GM12892 (cell line): ENCODE results near the gene DLST.

Source experiments
- DNase-seq: peaks from one replicate; pipeline ENCODE4 v3.0.0; 2011; ENCODE audit not compliant: insufficient read length
- FAIRE-seq: peaks from 2 replicates; lab custom pipeline; 2011; peaks lifted over from hg19 to GRCh38; lab: Jason Lieb, UNC
- POLR2A ChIP-seq: IDR thresholded peaks from 2 replicates; pipeline ENCODE4 v1.6.1; 2011; ENCODE audit warnings: low read depth, low read length, control low read depth
- POLR2AphosphoS5 ChIP-seq: IDR thresholded peaks from 2 replicates; pipeline ENCODE4 v1.6.1; 2011; ENCODE audit warnings: low read depth, low read length, control low read depth
- TAF1 ChIP-seq: IDR thresholded peaks from 2 replicates; pipeline ENCODE4 v1.6.1; 2011; ENCODE audit warnings: low read depth, mild to moderate bottlenecking, control low read depth, low read length, borderline replicate concordance

DLST gene

DNA sequence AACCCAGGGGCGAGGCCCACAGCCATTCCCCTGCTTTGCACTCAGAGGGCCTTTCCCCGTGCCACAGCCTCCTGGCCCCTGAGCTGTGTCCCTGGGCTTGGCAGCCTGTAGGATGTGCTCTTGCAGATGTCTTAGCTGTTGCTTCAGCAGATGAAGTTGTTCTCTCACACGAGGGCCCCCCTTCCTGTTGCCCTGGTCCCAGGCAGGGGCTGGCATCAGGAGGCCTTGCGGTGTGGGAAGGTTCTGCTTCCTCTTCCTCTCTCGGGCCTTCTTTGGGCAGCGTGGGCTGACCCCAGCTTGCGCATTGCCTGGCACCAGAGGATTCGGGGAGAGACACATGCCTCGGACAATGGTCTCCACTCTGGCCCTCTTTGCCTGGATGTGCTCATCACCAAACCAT lies 18.4 kb upstream of the DLST start:
- FAIRE-seq (no peak), DNase-seq (no peak)
- TF ChIP-seq TAF1 (no peak), POLR2AphosphoS5 (no peak), POLR2A (no peak)

DNA sequence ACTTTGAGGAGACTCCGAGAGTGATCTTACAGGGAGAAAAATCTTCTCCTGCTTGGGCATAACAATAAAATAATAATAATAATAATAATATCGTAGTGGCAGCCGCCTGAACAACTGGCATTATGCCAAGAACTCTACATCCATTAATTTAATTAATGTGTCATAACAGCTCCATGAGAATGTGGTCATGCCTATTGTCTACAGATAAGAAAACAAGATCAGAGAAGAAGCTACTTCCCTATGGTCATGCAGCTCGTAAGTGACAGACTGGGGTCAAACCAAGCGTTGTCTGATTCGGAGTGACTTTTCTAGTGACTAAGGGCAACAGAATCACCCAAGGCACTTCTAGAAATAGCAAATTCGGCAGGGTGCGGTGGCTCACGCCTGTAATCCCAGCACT lies 17.5 kb upstream of the DLST start:
- no peak for TF ChIP-seq TAF1
- no peak for TF ChIP-seq POLR2AphosphoS5
- TF ChIP-seq POLR2A = no peak
- FAIRE-seq = no peak
- no peak for DNase-seq

DNA sequence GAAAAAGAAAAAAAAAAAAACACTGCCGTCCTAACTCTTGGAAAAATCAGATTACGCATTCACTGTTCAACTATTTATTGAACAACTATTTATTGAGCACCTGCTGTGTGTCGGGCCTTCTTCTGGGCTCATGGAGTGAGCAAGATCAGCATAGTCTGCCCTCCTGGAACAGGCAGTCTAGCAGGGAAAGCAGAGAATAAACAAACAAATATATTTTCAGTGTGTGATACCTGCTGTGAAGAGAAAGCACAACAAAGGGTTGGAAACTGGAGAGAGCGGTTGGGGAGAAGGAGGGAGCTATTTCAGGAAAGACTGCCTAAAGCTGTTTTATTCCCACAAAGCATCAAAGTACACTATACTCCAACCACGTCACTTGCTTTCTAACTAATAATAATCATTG lies 16.6 kb upstream of the DLST start:
- DNase-seq = no peak
- TF ChIP-seq POLR2AphosphoS5 (no peak), POLR2A (no peak), TAF1 (no peak)
- FAIRE-seq = no peak

DNA sequence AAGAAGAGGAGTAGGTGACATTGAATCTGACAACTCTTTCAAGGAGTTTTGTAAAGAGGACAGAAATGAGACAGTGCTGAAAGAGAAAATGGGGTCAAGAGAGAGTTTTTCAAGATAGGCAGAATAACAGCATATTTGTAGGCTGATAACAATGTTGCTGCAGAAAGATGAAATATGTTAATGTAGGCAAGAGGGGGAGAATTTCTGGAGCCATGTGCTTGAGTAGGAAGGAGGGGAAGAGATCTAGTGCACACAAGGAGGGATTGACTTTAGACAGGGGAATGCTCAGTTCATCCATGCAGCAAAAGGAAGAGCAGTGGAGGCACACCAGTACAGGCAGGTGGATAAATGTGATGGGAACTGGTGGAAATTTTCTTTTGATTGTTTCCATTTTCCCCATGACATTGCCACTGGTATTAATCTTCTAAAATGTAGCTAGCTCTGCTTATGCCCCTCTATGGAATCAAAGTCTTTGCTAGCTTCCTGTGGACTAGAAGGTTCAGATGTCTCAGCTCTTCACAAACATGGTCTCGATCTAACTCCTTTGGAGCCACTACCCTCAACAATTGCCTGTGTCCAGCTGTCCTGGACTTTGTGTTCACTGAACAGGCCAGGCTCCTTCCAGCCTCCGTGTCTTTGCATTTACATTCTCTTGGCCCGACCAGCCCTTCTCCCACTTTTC lies 14.9 kb upstream of the DLST start:
- FAIRE-seq = no peak
- no peak for DNase-seq
- TF ChIP-seq TAF1 (no peak), POLR2A (no peak), POLR2AphosphoS5 (no peak)

DNA sequence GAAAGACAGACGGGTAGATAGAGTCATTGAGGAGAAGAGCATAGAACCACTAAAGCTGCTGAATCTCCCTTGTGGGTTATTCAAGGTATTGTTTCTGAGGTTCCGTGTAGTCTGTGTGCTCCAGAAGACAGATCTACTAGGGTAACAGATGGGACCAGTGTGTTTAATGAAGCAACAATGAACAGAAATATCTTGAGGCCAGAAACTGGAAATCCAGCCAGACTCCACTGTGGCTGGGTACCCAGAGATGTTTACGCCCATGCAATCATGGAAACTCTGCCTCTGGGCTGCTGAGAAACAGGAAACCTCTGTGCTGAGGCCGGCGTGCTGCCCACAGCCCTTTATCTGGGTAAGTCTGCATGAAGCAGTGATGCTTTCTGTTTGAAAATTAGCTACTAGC lies 14.0 kb upstream of the DLST start:
- TF ChIP-seq TAF1 = no peak
- TF ChIP-seq POLR2AphosphoS5 = no peak
- no peak for TF ChIP-seq POLR2A
- no peak for FAIRE-seq
- DNase-seq = no peak

DNA sequence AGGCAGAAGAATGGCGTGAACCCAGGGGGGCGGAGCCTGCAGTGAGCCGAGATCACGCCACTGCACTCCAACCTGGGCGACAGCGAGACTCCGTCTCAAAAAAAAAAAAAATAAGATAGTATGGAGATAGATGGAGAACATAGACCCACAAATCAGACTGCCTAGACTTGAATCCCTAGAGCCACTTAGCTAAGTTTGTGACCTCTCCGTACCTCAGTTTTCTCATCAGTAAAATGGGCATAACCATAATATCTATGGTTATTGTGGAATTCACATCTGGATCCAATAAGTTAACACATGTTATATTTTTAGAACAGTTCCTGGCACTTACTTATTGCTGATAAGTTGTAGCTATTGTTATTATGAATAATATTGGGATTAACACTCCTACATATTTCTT lies 13.0 kb upstream of the DLST start:
- TF ChIP-seq POLR2A = no peak
- no peak for TF ChIP-seq POLR2AphosphoS5
- no peak for TF ChIP-seq TAF1
- DNase-seq (no peak), FAIRE-seq (no peak)

DNA sequence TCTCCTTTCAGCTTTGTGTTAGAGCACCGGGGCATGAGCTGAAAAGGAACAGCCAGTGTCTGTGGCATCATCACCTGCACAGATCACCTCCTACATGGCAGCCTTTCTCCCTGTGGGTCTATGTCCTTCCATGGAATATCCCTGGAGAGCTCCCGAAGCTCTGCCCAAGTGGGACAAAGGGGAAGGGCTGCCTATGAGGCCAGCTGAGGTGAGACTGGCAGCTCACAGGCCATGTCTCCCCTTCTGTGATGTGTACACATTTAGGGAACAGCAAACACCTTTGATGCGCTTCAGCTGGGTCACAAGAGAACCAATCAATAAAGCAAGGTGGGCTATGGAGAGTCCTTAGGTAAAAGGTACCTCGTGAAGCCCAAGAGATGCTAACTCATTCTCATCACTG lies 9.9 kb upstream of the DLST start:
- FAIRE-seq (no peak), DNase-seq (no peak)
- TF ChIP-seq POLR2A (no peak), TAF1 (no peak), POLR2AphosphoS5 (no peak)

DNA sequence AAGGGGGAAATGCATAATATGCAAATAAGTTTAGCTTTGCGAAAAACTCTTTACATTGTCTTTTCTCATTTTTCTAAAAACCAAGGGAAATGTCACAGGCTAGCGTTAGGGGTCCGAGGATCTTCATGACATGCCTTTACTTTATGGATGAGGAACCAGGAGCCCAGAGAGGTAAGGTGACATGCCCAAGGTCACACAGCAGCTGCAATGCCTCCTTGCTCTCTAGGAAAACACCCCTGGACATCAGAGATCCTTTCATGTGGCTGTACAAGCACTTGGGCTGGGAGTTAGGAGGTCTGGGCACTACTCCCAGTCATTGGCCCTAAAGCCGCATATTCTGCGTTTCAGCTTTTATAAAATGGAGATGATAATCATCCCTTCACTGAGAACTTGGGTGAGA lies 6.5 kb upstream of the DLST start:
- FAIRE-seq = no peak
- no peak for DNase-seq

DNA sequence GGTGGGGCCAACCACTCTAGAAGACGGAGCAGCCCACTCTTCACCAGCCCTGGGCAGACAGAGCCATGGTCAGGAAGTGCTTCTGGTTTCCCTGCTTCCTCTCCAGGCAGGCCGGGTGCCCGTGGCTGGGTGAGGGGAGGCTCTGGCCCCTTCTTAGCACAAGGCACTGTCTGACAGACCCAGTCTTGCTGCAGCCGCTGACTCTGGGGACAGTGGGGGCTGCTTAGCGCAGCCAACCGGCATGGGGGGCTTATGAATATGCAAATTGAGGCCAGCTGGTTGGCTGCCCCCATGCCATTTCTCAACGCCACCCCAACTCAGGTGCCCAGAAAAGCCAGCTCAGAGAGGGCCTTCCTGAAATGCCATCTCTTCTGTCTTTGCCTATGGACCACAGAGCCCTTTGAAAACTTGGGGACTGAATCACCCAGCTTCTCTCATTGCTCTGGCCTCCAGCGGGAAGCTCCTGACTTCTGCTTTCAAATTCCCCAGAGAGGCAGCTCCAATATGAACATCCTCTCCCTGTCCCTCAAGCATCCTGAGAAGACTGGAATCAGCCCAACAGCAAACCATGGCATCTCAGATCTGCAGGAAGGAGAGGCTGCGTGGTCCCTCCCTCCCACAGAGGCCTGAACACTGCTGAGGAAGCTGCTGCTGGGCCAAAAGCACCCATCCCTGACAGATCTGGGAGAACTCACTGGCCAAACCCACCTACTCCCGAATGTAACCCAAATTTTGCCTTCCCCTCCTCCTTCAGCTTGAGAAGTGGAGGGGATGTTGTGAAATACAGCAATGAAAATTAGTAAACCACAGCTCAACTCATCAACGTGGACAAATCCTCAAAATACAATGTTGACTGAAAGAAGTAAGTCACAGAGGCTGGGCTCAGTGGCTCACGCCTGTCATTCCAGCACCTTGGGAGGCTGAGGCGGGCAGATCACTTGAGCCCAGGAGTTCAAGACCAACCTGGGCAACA lies 5.5 kb upstream of the DLST start, which contains the start of gene PROX2:
PROX2 (minus strand) TSS at position 205 of the 973 bp plus-strand sequence. CDS start 12,311 bp downstream, outside the sequence.
- peak; percentile 70 for FAIRE-seq
- no peak for TF ChIP-seq POLR2AphosphoS5
- no peak for TF ChIP-seq TAF1
- TF ChIP-seq POLR2A = no peak
- DNase-seq = peak; percentile 19

More for the DNA sequence above, 6.5 kb upstream of the DLST start:
- TF ChIP-seq POLR2A (no peak), TAF1 (no peak), POLR2AphosphoS5 (no peak)

DNA sequence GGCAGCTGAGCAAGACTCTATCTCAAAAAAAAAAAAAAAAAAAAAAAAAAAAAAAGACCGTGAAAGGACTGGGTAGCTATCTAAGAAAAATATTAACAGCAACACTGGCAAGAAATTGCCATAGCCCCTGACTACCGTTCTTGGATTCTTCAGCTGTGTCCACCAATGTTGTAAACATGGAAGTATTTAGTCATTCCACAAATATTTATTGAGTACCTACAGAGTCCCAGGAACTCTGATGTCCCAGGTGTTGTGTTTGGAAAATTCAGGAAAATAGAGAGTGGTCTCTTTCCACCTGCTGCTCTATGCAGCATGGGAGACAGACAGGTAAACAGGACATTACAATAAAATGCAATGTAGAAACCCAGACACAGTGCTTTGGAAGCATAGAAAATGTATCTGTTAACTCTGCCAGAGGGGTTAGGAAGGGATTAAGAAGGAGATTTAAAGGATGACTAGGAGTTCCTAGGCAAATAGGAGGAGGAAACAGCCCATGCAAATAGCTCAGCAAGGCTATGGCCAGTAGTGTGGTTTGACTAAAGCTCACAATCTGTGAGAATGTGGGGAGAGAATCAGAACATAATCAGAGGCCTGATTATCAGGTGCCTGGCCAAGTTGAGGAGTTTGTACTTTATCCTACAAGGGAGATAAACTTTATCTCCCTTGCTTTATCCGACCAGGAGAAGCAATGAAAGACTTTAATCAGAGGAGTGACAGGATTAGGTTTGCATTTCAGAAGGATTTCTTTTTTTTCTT lies 2.1 kb upstream of the DLST start:
- FAIRE-seq = no peak
- TF ChIP-seq TAF1 (no peak), POLR2A (no peak), POLR2AphosphoS5 (no peak)

DNA sequence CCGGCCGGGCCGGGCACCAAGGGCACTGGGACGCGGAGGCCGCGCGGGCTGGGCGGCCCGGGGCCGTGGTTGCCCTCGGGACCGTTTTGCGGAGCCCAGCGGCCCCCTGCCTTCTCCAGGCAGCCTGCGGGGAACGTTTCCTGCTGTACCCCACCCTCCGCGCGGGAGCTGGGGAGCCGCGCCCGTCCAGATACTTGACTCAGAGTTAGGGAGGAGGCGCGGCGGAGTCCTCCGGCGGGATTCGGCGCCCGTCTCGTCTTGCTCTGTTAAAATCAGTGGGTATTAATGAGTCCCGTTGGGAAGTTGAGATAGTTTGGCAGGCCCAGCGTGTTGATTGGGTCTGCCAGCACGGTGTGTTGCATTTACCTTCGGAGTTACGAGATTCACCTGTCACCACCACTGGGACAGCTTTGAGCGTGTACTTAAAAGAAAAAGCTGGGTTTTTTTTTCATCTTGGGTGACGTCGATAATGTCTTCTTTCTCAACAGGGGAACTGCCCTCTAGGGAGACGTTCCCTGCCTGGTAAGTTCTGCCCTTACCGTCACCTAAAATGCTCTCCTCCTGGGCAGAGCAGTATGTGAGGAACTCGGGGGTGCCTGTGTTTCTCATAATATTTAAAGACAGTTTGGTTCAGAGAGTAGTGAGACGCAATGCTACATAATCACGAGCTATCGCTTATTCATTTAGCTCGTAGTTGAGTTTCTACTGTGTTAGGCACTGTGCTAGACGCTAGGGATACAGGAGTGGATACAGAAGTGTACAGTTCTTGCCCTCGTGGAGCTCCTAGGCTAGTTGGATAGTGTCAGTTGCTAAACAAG lies 596 bp downstream of the DLST start:
- TF ChIP-seq TAF1 = no peak
- TF ChIP-seq POLR2A = no peak
- no peak for TF ChIP-seq POLR2AphosphoS5
- FAIRE-seq = no peak
- peak; percentile 46 for DNase-seq

More for the DNA sequence above, 2.1 kb upstream of the DLST start:
- no peak for DNase-seq
